Keratinocyte (primary cell): ENCODE data around the gene NEK6.

Experiments
- CTCF ChIP-seq, 3 experiments: IDR thresholded peaks in 1 of 3; conservative IDR thresholded peaks in 1 of 3; optimal IDR thresholded peaks in 1 of 3; 2 replicates in 2 of 3; 3 replicates in 1 of 3; pipeline versions ENCODE3 to v1.5.1; 2011; ENCODE audit warnings: low read length in 3 of 3, mild to moderate bottlenecking in 3 of 3, moderate library complexity in 2 of 3, control low read depth in 1 of 3, inconsistent platforms in 1 of 3; ENCODE audit not compliant: insufficient read depth in 2 of 3; ENCODE audit errors: extremely low read depth in 1 of 3
- EZH2 ChIP-seq: IDR thresholded peaks from one replicate; pipeline ENCODE4 v1.6.1; 2012; ENCODE audit warnings: inconsistent platforms, mild to moderate bottlenecking, low read length, moderate library complexity

DNA sequence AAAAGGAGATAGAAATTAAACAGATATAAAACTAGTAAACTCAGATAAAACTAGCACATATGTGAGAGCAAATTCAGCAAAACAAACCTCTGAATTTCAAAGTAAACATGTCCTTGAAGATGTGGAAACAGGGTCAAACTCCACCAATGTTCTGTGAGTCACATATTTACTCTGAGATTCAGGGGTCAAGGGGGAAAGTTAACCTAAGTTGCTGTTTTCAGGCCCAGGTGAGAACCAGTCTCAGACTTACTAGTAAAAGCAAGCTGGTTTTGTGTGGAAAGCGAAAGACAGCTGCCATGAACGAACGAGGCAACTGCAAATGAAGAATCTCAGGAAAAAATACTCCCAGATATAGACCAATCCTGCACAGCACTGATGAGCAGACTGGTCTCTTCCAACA is 128.5 kb downstream of the NEK6 start:
- TF ChIP-seq CTCF (optimal IDR thresholded peaks at IDR 0.05 in 1 of 3, IDR thresholded peaks at IDR 0.05 in 1 of 3, conservative IDR thresholded peaks at IDR 0.05 in 1 of 3; ENCODE audit: extremely low read depth in 1 of 3, insufficient read depth in 2 of 3, low read length in 3 of 3): no peak
- no peak for TF ChIP-seq EZH2
